DOHH2 (cell line): ENCODE results near the gene GNAO1.

Source experiments
- EZH2phosphoT487 ChIP-seq: fragments of 200-600 bp; sonication (generic); IDR thresholded peaks from 2 replicates; pipeline ENCODE4 v1.6.1; 2017; ENCODE audit warnings: borderline replicate concordance, mild to moderate bottlenecking, antibody characterized with exemption, low read length, moderate library complexity, mixed read lengths
- TF ChIP-seq, protein P1 (sequence below): fragments of 200-600 bp; sonication (generic); IDR thresholded peaks from one replicate; pipeline ENCODE4 v1.5.1; 2014; ENCODE audit warnings: antibody characterized with exemption, mild to moderate bottlenecking, low read depth, low read length; ENCODE audit not compliant: poor library complexity, severe bottlenecking

DNA sequence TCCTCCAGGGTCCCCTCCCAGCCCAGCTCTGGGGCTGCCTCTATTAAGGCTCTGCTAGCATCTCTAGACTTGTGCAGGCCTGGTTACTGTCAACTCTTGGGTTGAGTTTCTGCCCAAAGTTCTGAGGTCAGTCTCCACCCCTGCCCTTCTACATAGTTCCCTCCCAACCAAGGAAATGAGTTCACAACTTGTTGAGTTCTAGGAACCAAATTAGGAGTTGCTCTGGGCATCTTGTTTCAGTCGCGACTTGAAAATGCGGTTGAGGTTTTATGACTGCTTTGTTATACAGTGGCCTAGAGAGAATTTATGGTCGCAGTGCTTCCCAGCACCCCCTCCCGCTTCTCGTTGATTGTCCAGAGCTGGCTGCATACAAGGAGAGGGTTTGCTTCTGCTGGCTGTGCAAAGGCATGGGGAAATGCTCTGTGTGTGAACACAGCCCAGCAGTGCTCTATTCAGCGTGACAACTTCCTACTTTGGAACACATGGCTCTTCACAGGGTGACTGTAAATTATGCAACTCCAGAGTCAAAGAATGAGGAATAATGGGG is 20.2 kb downstream of the GNAO1 start:
- TF ChIP-seq, protein P1, sequence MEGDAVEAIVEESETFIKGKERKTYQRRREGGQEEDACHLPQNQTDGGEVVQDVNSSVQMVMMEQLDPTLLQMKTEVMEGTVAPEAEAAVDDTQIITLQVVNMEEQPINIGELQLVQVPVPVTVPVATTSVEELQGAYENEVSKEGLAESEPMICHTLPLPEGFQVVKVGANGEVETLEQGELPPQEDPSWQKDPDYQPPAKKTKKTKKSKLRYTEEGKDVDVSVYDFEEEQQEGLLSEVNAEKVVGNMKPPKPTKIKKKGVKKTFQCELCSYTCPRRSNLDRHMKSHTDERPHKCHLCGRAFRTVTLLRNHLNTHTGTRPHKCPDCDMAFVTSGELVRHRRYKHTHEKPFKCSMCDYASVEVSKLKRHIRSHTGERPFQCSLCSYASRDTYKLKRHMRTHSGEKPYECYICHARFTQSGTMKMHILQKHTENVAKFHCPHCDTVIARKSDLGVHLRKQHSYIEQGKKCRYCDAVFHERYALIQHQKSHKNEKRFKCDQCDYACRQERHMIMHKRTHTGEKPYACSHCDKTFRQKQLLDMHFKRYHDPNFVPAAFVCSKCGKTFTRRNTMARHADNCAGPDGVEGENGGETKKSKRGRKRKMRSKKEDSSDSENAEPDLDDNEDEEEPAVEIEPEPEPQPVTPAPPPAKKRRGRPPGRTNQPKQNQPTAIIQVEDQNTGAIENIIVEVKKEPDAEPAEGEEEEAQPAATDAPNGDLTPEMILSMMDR, result no peak
- TF ChIP-seq EZH2phosphoT487, result no peak
